Right lobe of liver (tissue), 6 donors: Measurements from ENCODE around the gene TMEM215. TPM values are rescaled to one million over a fixed set of nuclear protein-coding genes. Genes with fewer than 3 reads are reported as not detected.

Experiments
- ATAC-seq, 4 donors: fragments of 200-7000 bp; cut with Tn5 transposase; one replicate each; pipeline ENCODE4 v1.9.1; 2020; ENCODE audit warnings: mild to moderate bottlenecking in 4 of 4, moderate library complexity in 4 of 4
- DNase-seq, 3 donors: peaks; one replicate each; pipeline ENCODE4 v3.0.0-alpha.2; 2020
- H3K27ac ChIP-seq, 3 donors: fragments of 200-600 bp; one replicate each; pipeline ENCODE4 v1.8.0; 2022
- H3K27me3 ChIP-seq, 2 donors: fragments of 200-600 bp; one replicate each; pipeline ENCODE4 v1.8.0; 2022
- H3K36me3 ChIP-seq, 4 donors: fragments of 200-600 bp; sonication (generic) in 1 of 4; one replicate each; pipeline versions ENCODE4 v1.5.1 to v1.8.0; 2017 to 2022; ENCODE audit warnings: control low read depth in 1 of 4
- H3K4me1 ChIP-seq, 4 donors: fragments of 200-600 bp; sonication (generic) in 1 of 4; one replicate each; pipeline versions ENCODE4 v1.5.1 to v1.8.0; 2017 to 2022; ENCODE audit warnings: control low read depth in 1 of 4
- H3K4me3 ChIP-seq, 3 donors: fragments of 200-600 bp; one replicate each; pipeline ENCODE4 v1.8.0; 2022
- H3K9me3 ChIP-seq, 4 donors: fragments of 200-600 bp; sonication (generic) in 1 of 4; one replicate each; pipeline versions ENCODE4 v1.5.1 to v1.8.0; 2017 to 2022; ENCODE audit warnings: control low read depth in 1 of 4
- POLR2A ChIP-seq: fragments of 450-650 bp; IDR thresholded peaks from one replicate; pipeline ENCODE4 v1.6.1; 2017; ENCODE audit warnings: antibody characterized with exemption, mild to moderate bottlenecking
- WGBS: methylation state at CpG from one replicate; pipeline ENCODE4 v1.1.6; 2018; ENCODE audit warnings: low coverage, low lambda C conversion rate; ENCODE audit not compliant: insufficient coverage; ENCODE audit errors: missing lambda C conversion rate; 5-methylcytosine and 5-hydroxymethylcytosine counted together
- intact Hi-C, 2 donors: fragments of 100-400 bp; cut with DNase I; formaldehyde crosslinking; loops; one replicate each; pipeline versions ENCODE4 v1.11.2 to v1.14.1; 2022
- total RNA-seq, 6 experiments: library from RNA; depleted of rRNA in 2 of 6; stranded (reverse); fragments of >200 nt in 2 of 6; fragmentation: NEBNext Ultra II Directional in 3 of 6; extraction: Animal tissue kit (Norgen Biotek cat#: 25700) in 3 of 6; gene quantifications; one replicate each; pipeline versions ENCODE4 v1.1.0 to v1.2.4, GENCODE V29; 2016 to 2023
- TF ChIP-seq, protein P1 (sequence below), 4 donors: fragments of 200-600 bp in 3 of 4; fragments of 450-650 bp in 1 of 4; IDR thresholded peaks; one replicate each; pipeline versions ENCODE4 v1.5.1 to v1.8.0; 2016 to 2022; ENCODE audit warnings: antibody characterized with exemption in 4 of 4, mild to moderate bottlenecking in 2 of 4
- donor health status: DM: no; HTN: yes; CAD: no.
- donor health status: DM: no; HTN: no; CAD: no.
- donor health status: DM: no; HTN: no; CAD: no.
- donor health status: DM: no; HTN: yes; CAD: no.
- donor health status: DM: no; HTN: yes; CAD: no.

The TMEM215 gene
- total RNA-seq, 6 experiments from 2014 or later, result not detected

GRCh38 chr9:32801530-32801929, 18.2 kb downstream of the TMEM215 start:
- Histone ChIP-seq H3K27ac (no peak overlapping the region), H3K9me3 (no peaks in the 10 kb centered on the region), H3K36me3 (no peaks in the 10 kb centered on the region), H3K4me1 (no peaks in the 10 kb centered on the region), H3K4me3 (no peak overlapping the region), H3K27me3 (no peaks in the 10 kb centered on the region)
- intact Hi-C loops, result no loop called here
- TF ChIP-seq, protein P1, sequence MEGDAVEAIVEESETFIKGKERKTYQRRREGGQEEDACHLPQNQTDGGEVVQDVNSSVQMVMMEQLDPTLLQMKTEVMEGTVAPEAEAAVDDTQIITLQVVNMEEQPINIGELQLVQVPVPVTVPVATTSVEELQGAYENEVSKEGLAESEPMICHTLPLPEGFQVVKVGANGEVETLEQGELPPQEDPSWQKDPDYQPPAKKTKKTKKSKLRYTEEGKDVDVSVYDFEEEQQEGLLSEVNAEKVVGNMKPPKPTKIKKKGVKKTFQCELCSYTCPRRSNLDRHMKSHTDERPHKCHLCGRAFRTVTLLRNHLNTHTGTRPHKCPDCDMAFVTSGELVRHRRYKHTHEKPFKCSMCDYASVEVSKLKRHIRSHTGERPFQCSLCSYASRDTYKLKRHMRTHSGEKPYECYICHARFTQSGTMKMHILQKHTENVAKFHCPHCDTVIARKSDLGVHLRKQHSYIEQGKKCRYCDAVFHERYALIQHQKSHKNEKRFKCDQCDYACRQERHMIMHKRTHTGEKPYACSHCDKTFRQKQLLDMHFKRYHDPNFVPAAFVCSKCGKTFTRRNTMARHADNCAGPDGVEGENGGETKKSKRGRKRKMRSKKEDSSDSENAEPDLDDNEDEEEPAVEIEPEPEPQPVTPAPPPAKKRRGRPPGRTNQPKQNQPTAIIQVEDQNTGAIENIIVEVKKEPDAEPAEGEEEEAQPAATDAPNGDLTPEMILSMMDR (IDR thresholded peaks at IDR 0.05), result no peak
- TF ChIP-seq POLR2A, result no peak
- 64% methylated on average over 1 of the region's 1 CpG for WGBS
- ATAC-seq, result no peak
- no peak for DNase-seq

DNA sequence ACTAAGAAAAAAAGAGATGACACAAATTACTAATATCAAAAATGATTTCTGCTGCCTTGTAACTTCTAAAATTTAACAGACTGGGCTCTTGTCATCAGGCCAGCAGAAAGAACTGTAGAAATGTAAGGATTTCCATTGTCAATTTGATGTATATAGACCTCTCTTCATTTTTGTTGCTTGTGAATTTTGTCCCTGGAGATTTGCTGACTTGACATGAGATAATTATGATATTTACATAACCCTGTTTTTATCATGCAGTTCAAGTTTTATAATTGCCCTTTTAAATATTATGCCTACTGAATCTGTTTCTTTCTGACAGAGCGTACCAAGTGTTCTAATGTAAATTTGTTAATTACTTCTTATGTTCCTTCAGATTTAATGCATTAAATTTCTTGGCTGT, 23.9 kb downstream of the TMEM215 start:
- Histone ChIP-seq H3K27ac (no peak overlapping the region), H3K27me3 (no peaks in the 10 kb centered on the region), H3K9me3 (no peaks in the 10 kb centered on the region), H3K4me3 (no peak overlapping the region), H3K36me3 (no peaks in the 10 kb centered on the region), H3K4me1 (no peaks in the 10 kb centered on the region)
- intact Hi-C loops, result no loop called here
- 65% methylated on average over 1 of the region's 1 CpG for WGBS
- no peak for ATAC-seq
- no peak for DNase-seq
- TF ChIP-seq, protein P1 (IDR thresholded peaks at IDR 0.05), result no peak
- TF ChIP-seq POLR2A, result no peak

GRCh38 chr9:32811246-32811645, 27.9 kb downstream of the TMEM215 start:
- ATAC-seq, result no peak
- DNase-seq, result no peak
- no peaks in the 10 kb centered on the region for H3K27me3 ChIP-seq
- H3K4me3 ChIP-seq, result no peak overlapping the region
- TF ChIP-seq, protein P1 (IDR thresholded peaks at IDR 0.05), result no peak
- no peak for TF ChIP-seq POLR2A
- intact Hi-C loops, result loop anchor here in 1 of 2 donors (10.0 kb wide), 1 partner anchor 56 kb away; no protein-coding TSS in a partner anchor
- 36% methylated on average over 3 of the region's 3 CpGs for WGBS
- H3K9me3 ChIP-seq, result no peaks in the 10 kb centered on the region
- no peak overlapping the region for H3K27ac ChIP-seq
- no peaks in the 10 kb centered on the region for H3K36me3 ChIP-seq
- H3K4me1 ChIP-seq, result no peaks in the 10 kb centered on the region

DNA sequence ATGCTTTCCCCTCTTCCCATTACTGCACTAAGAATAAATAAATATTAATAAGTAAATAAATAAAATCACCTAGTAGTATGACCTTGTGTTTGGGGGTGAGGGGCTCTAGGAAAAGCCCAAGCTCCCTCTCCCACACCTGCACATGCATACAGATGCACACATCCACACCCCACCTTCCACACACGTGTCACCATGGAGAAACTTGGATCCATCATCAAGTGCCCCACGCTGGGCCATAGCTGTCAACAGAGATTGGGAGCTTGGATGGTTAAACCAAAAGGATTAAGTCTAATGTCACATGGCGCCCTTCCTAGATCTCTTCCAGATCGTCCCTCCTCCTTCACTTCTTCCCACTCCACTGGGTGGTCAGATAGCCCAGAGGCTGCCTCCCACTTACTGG, 37.0 kb downstream of the TMEM215 start:
- ATAC-seq, result no peak
- TF ChIP-seq POLR2A, result no peak
- TF ChIP-seq, protein P1 (IDR thresholded peaks at IDR 0.05), result no peak
- DNase-seq, result no peak
- Histone ChIP-seq H3K4me1 (no peaks in the 10 kb centered on the region), H3K4me3 (no peak overlapping the region), H3K27ac (no peak overlapping the region), H3K27me3 (no peaks in the 10 kb centered on the region), H3K36me3 (no peaks in the 10 kb centered on the region), H3K9me3 (no peaks in the 10 kb centered on the region)
- 35% methylated on average over 4 of the region's 4 CpGs for WGBS
- intact Hi-C loops, result no loop called here

DNA sequence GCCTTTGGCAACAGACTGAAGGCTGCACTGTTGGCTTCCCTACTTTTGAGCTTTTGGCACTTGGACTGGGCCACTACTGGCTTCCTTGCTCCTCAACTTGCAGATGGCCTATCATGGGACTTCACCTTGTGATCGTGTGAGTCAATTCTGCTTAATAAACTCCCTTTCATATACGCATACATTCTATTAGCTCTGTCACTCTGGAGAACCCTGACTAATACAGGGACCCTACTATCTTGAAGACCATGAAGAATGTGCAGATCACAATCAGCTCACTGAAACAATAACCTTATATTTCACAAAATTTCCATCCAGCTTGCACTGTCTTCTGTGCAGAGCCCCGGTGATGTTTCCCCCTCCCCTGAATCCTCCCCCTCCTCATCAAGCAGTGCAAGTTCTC, 39.8 kb downstream of the TMEM215 start:
- DNase-seq (no peak), ATAC-seq (no peak)
- Histone ChIP-seq H3K9me3 (no peaks in the 10 kb centered on the region), H3K27me3 (no peaks in the 10 kb centered on the region), H3K4me3 (no peak overlapping the region), H3K4me1 (no peaks in the 10 kb centered on the region), H3K36me3 (no peaks in the 10 kb centered on the region), H3K27ac (no peak overlapping the region)
- intact Hi-C loops, result no loop called here
- WGBS, result 51% methylated on average over 3 of the region's 3 CpGs
- TF ChIP-seq, protein P1 (IDR thresholded peaks at IDR 0.05), result no peak
- TF ChIP-seq POLR2A, result no peak
